Left hindlimb (tissue), 1 donor: ENCODE data around the gene PARK7.

ENCODE experiments used
- DNase-seq: peaks from one replicate; pipeline ENCODE4 v3.0.0-alpha.2; 2018

PARK7 gene

GRCh38 chr1:8025671-8026144 is 64.2 kb downstream of the PARK7 start:
- no peak for DNase-seq

GRCh38 chr1:8026153-8026975 is 64.9 kb downstream of the PARK7 start, which contains the start of gene ERRFI1:
Gene ERRFI1, minus strand, starts transcription at chr1:8026309. Its CDS starts 10,690 bp downstream, at chr1:8015619.
- DNase-seq = peak; percentile 94

- DNase-seq = no peak
Observed at GRCh38 chr1:8026976-8027747, 65.7 kb downstream of the PARK7 start.

GRCh38 chr1:8027748-8028570 is 66.4 kb downstream of the PARK7 start:
- DNase-seq = no peak

- no peak for DNase-seq
Observed at GRCh38 chr1:8028571-8028910, 67.0 kb downstream of the PARK7 start.

- DNase-seq = no peak
Observed at GRCh38 chr1:8031176-8031785, 69.8 kb downstream of the PARK7 start.

- no peak for DNase-seq
Observed at GRCh38 chr1:8032366-8032910, 70.9 kb downstream of the PARK7 start.

- no peak for DNase-seq
Observed at GRCh38 chr1:8033322-8033721, 71.8 kb downstream of the PARK7 start.
